SK-N-SH (cell line): ENCODE measurements around the gene MAPKAP1. TPM values are rescaled to one million over a fixed set of nuclear protein-coding genes. Genes with fewer than 3 reads are reported as not detected.

Source experiments
- CTCF ChIA-PET: fragments of 300-600, 350-600 bp; formaldehyde crosslinking; extraction: SDS; loops from one replicate; lab custom pipeline; 2021; lab: Yijun Ruan, JAX
- POLR2A ChIA-PET: fragments of 350-600 bp; sonication (Branson Sonifier 250); formaldehyde crosslinking; extraction: SDS; loops from one replicate; lab custom pipeline; 2020; ENCODE audit warnings: antibody characterized with exemption, inconsistent platforms; lab: Yijun Ruan, JAX
- DNase-seq: peaks from one replicate; pipeline ENCODE4 v3.0.0; 2012
- H2AFZ ChIP-seq: fragments of 200-600 bp; sonication (generic); 2 replicates; pipeline ENCODE4 v1.8.1; 2016; ENCODE audit warnings: antibody characterized with exemption, mild to moderate bottlenecking, low read depth
- H3F3A ChIP-seq: fragments of 200-600 bp; sonication (generic); replicated peaks from 2 replicates; pipeline ENCODE3; 2016; ENCODE audit warnings: antibody characterized with exemption, mild to moderate bottlenecking; ENCODE audit not compliant: insufficient read depth
- H3K27ac ChIP-seq, 2 experiments: fragments of 200-500 bp in 1 of 2; fragments of 200-600 bp in 1 of 2; sonication (Bioruptor generic) in 1 of 2; sonication (generic), shearing (Covaris generic) in 1 of 2; 2 replicates each; pipeline versions ENCODE4 v1.5.1 to v1.6.1; 2014 to 2016; ENCODE audit warnings: low read depth in 2 of 2, inconsistent platforms in 1 of 2, low read length in 1 of 2, mild to moderate bottlenecking in 1 of 2, mixed read lengths in 1 of 2
- H3K27me3 ChIP-seq: fragments of 200-600 bp; sonication (generic), shearing (Covaris generic); 2 replicates; pipeline ENCODE4 v1.6.1; 2016; ENCODE audit warnings: mixed run types; ENCODE audit not compliant: insufficient read depth
- H3K36me3 ChIP-seq, 2 experiments: fragments of 200-500 bp in 1 of 2; fragments of 200-600 bp in 1 of 2; sonication (Bioruptor generic) in 1 of 2; sonication (generic) in 1 of 2; replicated peaks in 1 of 2; 2 replicates each; pipeline versions ENCODE3 to v1.5.1; 2014 to 2016; ENCODE audit warnings: low read length in 1 of 2, mild to moderate bottlenecking in 1 of 2; ENCODE audit not compliant: insufficient read depth in 2 of 2, control insufficient read depth in 1 of 2
- H3K4me1 ChIP-seq, 2 experiments: fragments of 200-500 bp in 1 of 2; fragments of 200-600 bp in 1 of 2; sonication (Bioruptor generic) in 1 of 2; sonication (generic), shearing (Covaris generic) in 1 of 2; 2 replicates each; pipeline versions ENCODE4 v1.5.1 to v1.6.1; 2014 to 2016; ENCODE audit warnings: low read depth in 1 of 2, low read length in 1 of 2, mixed run types in 1 of 2; ENCODE audit not compliant: insufficient read depth in 2 of 2, control insufficient read depth in 1 of 2
- H3K4me2 ChIP-seq: fragments of 200-600 bp; sonication (generic), shearing (Covaris generic); 2 replicates; pipeline ENCODE4 v1.6.1; 2017; ENCODE audit warnings: mixed run types
- H3K4me3 ChIP-seq, 2 experiments: fragments of 200-500 bp in 1 of 2; fragments of 200-600 bp in 1 of 2; sonication (Bioruptor generic) in 1 of 2; sonication (generic), shearing (Covaris generic) in 1 of 2; 2 replicates each; pipeline versions ENCODE4 v1.5.1 to v1.8.1; 2014 to 2016; ENCODE audit warnings: low read depth in 2 of 2, inconsistent platforms in 1 of 2, low read length in 1 of 2, mild to moderate bottlenecking in 1 of 2, mixed read lengths in 1 of 2, moderate library complexity in 1 of 2
- H3K79me2 ChIP-seq: fragments of 200-600 bp; sonication (generic); 2 replicates; pipeline ENCODE4 v1.8.1; 2017; ENCODE audit warnings: mild to moderate bottlenecking; ENCODE audit not compliant: insufficient read depth
- H3K9ac ChIP-seq: fragments of 200-600 bp; sonication (generic); 2 replicates; pipeline ENCODE4 v1.6.1; 2017; ENCODE audit warnings: mixed run types
- H3K9me2 ChIP-seq: fragments of 200-600 bp; sonication (generic); 2 replicates; pipeline ENCODE4 v1.6.1; 2017; ENCODE audit warnings: mixed run types
- H3K9me3 ChIP-seq: fragments of 200-600 bp; sonication (generic); 2 replicates; pipeline ENCODE4 v1.6.1; 2017; ENCODE audit warnings: mixed run types, mild to moderate bottlenecking, moderate library complexity
- H4K20me1 ChIP-seq: fragments of 200-600 bp; sonication (generic); 2 replicates; pipeline ENCODE4 v1.6.1; 2017; ENCODE audit warnings: mild to moderate bottlenecking, mixed run types; ENCODE audit not compliant: insufficient read depth
- ELF1 ChIP-seq: IDR thresholded peaks from 2 replicates; pipeline ENCODE4 v1.4.0; 2012
- EP300 ChIP-seq, 2 experiments: IDR thresholded peaks; 2 replicates each; pipeline versions ENCODE4 v1.4.0 to v1.6.1; 2012; ENCODE audit warnings: borderline replicate concordance in 1 of 2, low read depth in 1 of 2, low read length in 1 of 2
- GABPA ChIP-seq: IDR thresholded peaks from 2 replicates; pipeline ENCODE4 v1.4.0; 2012; ENCODE audit warnings: low read depth, mild to moderate bottlenecking
- PBX3 ChIP-seq: IDR thresholded peaks from 2 replicates; pipeline ENCODE4; 2012
- POLR2AphosphoS5 ChIP-seq: IDR thresholded peaks from 2 replicates; pipeline ENCODE4 v1.6.1; 2012; ENCODE audit warnings: low read depth, low read length
- TAF1 ChIP-seq: IDR thresholded peaks from 2 replicates; pipeline ENCODE4 v1.6.1; 2012; ENCODE audit warnings: low read depth, mild to moderate bottlenecking, low read length, moderate library complexity, borderline replicate concordance
- WGBS: methylation state at CpG from one replicate; pipeline ENCODE4 v1.1.6; 2017; ENCODE audit warnings: low lambda C conversion rate; 5-methylcytosine and 5-hydroxymethylcytosine counted together
- polyA plus RNA-seq, 3 experiments: library from polyadenylated mRNA; depleted of rRNA; stranded (reverse); fragments of >200 nt; gene quantifications; 2 replicates each; pipeline ENCODE4 v1.2.3, GENCODE V29; 2012
- TF ChIP-seq, protein P1 (sequence below): IDR thresholded peaks from 2 replicates; pipeline ENCODE4 v1.4.0; 2012; ENCODE audit warnings: low read depth, borderline replicate concordance

MAPKAP1 gene
- polyA plus RNA-seq, 1 of the 3 experiments (the other 2 are of a cell fraction), result 117 TPM

DNA sequence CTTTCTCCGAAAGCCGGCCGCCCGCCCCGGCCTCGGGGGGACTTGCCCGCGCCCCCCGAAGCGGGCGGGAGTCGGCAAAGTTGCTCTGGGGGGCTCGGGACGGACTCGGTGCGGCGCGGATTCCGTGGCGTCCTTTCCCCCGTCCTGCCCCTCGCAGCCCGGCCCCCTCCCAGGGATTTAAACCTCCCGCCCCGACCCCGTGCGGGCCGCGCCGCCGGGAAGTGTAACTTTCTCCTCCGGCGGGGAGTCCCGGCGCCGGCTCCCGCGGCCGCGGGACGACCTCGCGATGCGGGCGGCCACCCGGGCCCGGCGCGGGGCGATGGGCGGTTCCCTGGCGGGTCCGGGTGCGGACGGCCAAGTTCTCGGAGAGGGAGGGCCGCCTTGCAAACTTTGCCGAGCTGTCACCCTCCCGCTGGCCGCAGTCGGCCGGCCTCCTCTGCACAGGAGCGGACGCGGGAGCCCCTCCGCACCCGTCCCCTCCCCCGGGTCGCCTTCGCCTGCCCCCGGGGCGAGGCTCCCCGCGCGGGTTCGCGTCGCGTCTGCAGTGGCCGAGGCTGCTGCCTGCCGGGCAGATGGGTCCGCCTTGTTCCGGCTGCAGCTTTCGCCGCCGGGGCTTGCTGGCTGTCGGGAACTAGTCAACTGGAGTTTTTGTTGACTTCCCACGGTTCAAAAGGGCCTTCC lies 40.9 kb upstream of the MAPKAP1 start (continued):
- TF ChIP-seq, protein P1, sequence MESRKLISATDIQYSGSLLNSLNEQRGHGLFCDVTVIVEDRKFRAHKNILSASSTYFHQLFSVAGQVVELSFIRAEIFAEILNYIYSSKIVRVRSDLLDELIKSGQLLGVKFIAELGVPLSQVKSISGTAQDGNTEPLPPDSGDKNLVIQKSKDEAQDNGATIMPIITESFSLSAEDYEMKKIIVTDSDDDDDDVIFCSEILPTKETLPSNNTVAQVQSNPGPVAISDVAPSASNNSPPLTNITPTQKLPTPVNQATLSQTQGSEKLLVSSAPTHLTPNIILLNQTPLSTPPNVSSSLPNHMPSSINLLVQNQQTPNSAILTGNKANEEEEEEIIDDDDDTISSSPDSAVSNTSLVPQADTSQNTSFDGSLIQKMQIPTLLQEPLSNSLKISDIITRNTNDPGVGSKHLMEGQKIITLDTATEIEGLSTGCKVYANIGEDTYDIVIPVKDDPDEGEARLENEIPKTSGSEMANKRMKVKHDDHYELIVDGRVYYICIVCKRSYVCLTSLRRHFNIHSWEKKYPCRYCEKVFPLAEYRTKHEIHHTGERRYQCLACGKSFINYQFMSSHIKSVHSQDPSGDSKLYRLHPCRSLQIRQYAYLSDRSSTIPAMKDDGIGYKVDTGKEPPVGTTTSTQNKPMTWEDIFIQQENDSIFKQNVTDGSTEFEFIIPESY, result no peak
- TF ChIP-seq PBX3 (no peak), POLR2AphosphoS5 (no peak), TAF1 (no peak; the same call in 1 of the 2 replicates)

GRCh38 chr9:125747053-125747764 lies 40.2 kb upstream of the MAPKAP1 start, which contains the start of gene PBX3:
Gene PBX3 (plus strand): TSS chr9:125747373.
- Histone ChIP-seq H3K4me1 (peaks cover 16 to 17% of the 10 kb centered on the region in 2 experiments), H3K36me3 (peaks cover 25 to 36% of the 10 kb centered on the region in 2 experiments), H4K20me1 (0 out of 2 replicates have a peak, but pooled peaks cover 3% of the 10 kb centered on the region), H3F3A (peaks cover 38% of the 10 kb centered on the region), H3K9ac (peak within 1 kb of the TSS; percentile 96), H3K27ac (peak within 1 kb of the TSS; percentile 91 to 97), H2AFZ (peak within 1 kb of the TSS; percentile 12; the same call in 1 of the 2 replicates), H3K9me2 (no peaks in the 10 kb centered on the region), H3K4me2 (peak within 1 kb of the TSS; percentile 90), H3K4me3 (peak within 1 kb of the TSS; percentile 84 to 96), H3K9me3 (no peaks in the 10 kb centered on the region), H3K27me3 (no peaks in the 10 kb centered on the region), H3K79me2 (peaks cover 50% of the 10 kb centered on the region)
- CTCF ChIA-PET, result interaction anchor here (0.6 kb wide), 1 partner anchor 86 kb away, joined by 3 read pairs; no protein-coding TSS in a partner anchor
- no peak; the same call in 1 of the 2 replicates for TF ChIP-seq POLR2AphosphoS5
- peak in 1 of 2 experiments; percentile 29; a peak in 1 of 4 replicates for TF ChIP-seq EP300 (IDR thresholded peaks at IDR 0.05; ENCODE audit: borderline replicate concordance in 1 of 2, low read depth in 1 of 2, low read length in 1 of 2)
- 0% methylated on average over 13 of the region's 107 CpGs for WGBS
- DNase-seq, result peak; percentile 82
- POLR2A ChIA-PET, result interaction anchor here (1.2 kb wide), 1 partner anchor 96 kb away, joined by 3 read pairs; no protein-coding TSS in a partner anchor

DNA sequence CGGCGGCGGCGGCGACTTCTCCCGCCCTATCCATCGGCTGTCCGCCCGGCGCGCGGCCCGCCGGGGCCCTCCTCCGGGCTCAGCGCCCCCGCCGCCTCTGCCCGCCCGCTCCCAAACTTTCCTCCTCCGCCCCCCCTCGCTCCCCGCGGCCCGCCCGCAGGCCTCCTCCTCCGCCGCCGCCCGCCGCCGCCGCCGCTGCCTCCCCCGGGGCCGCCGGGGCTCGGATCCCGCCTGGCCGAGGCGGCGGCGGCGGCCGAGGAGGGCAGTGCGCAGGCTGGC lies 39.7 kb upstream of the MAPKAP1 start:
- TF ChIP-seq ELF1, result no peak
- no peak for TF ChIP-seq TAF1
- TF ChIP-seq GABPA, result no peak
- TF ChIP-seq, protein P1, result no peak
- peak in 1 of 2 experiments; percentile 5; a peak in 1 of 4 replicates for TF ChIP-seq EP300 (IDR thresholded peaks at IDR 0.05; ENCODE audit: borderline replicate concordance in 1 of 2, low read depth in 1 of 2, low read length in 1 of 2)
- no peak for DNase-seq

More for the DNA sequence above, 39.7 kb upstream of the MAPKAP1 start:
- peaks cover 13% of the 10 kb centered on the region in 2 experiments for H3K4me1 ChIP-seq
- H3K27ac ChIP-seq, result peak overlapping the region; percentile 72 to 97; a peak in 3 of 4 replicates
- peaks cover 45% of the 10 kb centered on the region for H3K79me2 ChIP-seq
- no peak overlapping the region for H2AFZ ChIP-seq
- CTCF ChIA-PET, result interaction anchor here (0.6 to 1.9 kb wide), 3 partner anchors 188 to 977 kb away, joined by 3 to 8 read pairs (median 6); no protein-coding TSS in a partner anchor
- peak overlapping the region; percentile 53 to 96 for H3K4me3 ChIP-seq
- no peak overlapping the region for H3K4me2 ChIP-seq
- H3K36me3 ChIP-seq, result peaks cover 20 to 31% of the 10 kb centered on the region in 2 experiments
- POLR2A ChIA-PET, result interaction anchor here (1.0 to 2.0 kb wide), 4 partner anchors 39 to 530 kb away, joined by 3 to 14 read pairs (median 3); partner anchors contain the start of gene MAPKAP1
- H3K27me3 ChIP-seq, result no peaks in the 10 kb centered on the region
- no peaks in the 10 kb centered on the region for H3K9me2 ChIP-seq
- peak overlapping the region; percentile 63; the same call in 1 of the 2 replicates for H3K9ac ChIP-seq
- 0 out of 2 replicates have a peak, but pooled peaks cover 3% of the 10 kb centered on the region for H4K20me1 ChIP-seq
- WGBS, result no CpG with 5 or more reads among the region's 46 CpGs
- H3K9me3 ChIP-seq, result no peaks in the 10 kb centered on the region
- peaks cover 36% of the 10 kb centered on the region for H3F3A ChIP-seq
